HEK293T (cell line): Measurements from ENCODE around the gene FCHSD1.

Source experiments
- CTCF ChIA-PET: fragments of 350-600 bp; formaldehyde crosslinking; extraction: SDS; loops from one replicate; lab custom pipeline; 2021; ENCODE audit warnings: antibody characterized with exemption, inconsistent platforms; lab: Yijun Ruan, JAX
- POLR2A ChIA-PET: fragments of 350-600 bp; formaldehyde crosslinking; extraction: SDS; loops from one replicate; lab custom pipeline; 2020; ENCODE audit warnings: antibody characterized with exemption, inconsistent platforms; lab: Yijun Ruan, JAX
- DNase-seq: peaks from one replicate; pipeline ENCODE4 v3.0.0; 2012; ENCODE audit warnings: mixed read lengths; ENCODE audit errors: extremely low spot score
- ARNT ChIP-seq: fragments of 450-650 bp; IDR thresholded peaks from 2 replicates; pipeline ENCODE4 v1.6.1; 2017; ENCODE audit warnings: mild to moderate bottlenecking
- BHLHE40 ChIP-seq: fragments of 450-650 bp; IDR thresholded peaks from 2 replicates; pipeline ENCODE4 v1.6.1; 2016; ENCODE audit warnings: mild to moderate bottlenecking, moderate library complexity, borderline replicate concordance
- CTBP1 ChIP-seq: fragments of 450-650 bp; IDR thresholded peaks from 2 replicates; pipeline ENCODE4 v1.6.1; 2016; ENCODE audit warnings: borderline replicate concordance
- ELF4 ChIP-seq: fragments of 450-650 bp; IDR thresholded peaks from 2 replicates; pipeline ENCODE4 v1.6.1; 2017; ENCODE audit warnings: antibody characterized with exemption
- FOXA1 ChIP-seq: fragments of 450-650 bp; IDR thresholded peaks from 2 replicates; pipeline ENCODE4 v1.6.1; 2016; ENCODE audit warnings: mild to moderate bottlenecking
- FOXK2 ChIP-seq: fragments of 450-650 bp; IDR thresholded peaks from 2 replicates; pipeline ENCODE4 v1.6.1; 2016; ENCODE audit warnings: mild to moderate bottlenecking
- FOXM1 ChIP-seq: fragments of 450-650 bp; IDR thresholded peaks from 2 replicates; pipeline ENCODE4 v1.6.1; 2017; ENCODE audit warnings: mild to moderate bottlenecking, borderline replicate concordance
- HDGF ChIP-seq: fragments of 450-650 bp; IDR thresholded peaks from 2 replicates; pipeline ENCODE4 v1.6.1; 2017; ENCODE audit warnings: antibody characterized with exemption, borderline replicate concordance
- L3MBTL2 ChIP-seq: fragments of 450-650 bp; conservative IDR thresholded peaks from 2 replicates; pipeline ENCODE4 v1.6.1; 2016; ENCODE audit warnings: mild to moderate bottlenecking
- LEF1 ChIP-seq: fragments of 450-650 bp; IDR thresholded peaks from 2 replicates; pipeline ENCODE4 v1.6.1; 2017; ENCODE audit warnings: mild to moderate bottlenecking, borderline replicate concordance
- NFRKB ChIP-seq: fragments of 450-650 bp; IDR thresholded peaks from 2 replicates; pipeline ENCODE4 v1.6.1; 2016; ENCODE audit warnings: mild to moderate bottlenecking, moderate library complexity
- SP1 ChIP-seq: fragments of 450-650 bp; IDR thresholded peaks from 2 replicates; pipeline ENCODE4 v1.6.1; 2017
- SUZ12 ChIP-seq: fragments of 450-650 bp; IDR thresholded peaks from 2 replicates; pipeline ENCODE4 v1.6.1; 2016; ENCODE audit warnings: mild to moderate bottlenecking
- TARDBP ChIP-seq: fragments of 450-650 bp; IDR thresholded peaks from 2 replicates; pipeline ENCODE4 v1.6.1; 2016
- ZNF384 ChIP-seq: fragments of 450-650 bp; IDR thresholded peaks from 2 replicates; pipeline ENCODE4 v1.6.1; 2016
- TF ChIP-seq, protein P1 (sequence below): fragments of 450-650 bp; IDR thresholded peaks from 2 replicates; pipeline ENCODE4 v1.6.1; 2016

Gene FCHSD1

GRCh38 chr5:141640698-141641097, 10.5 kb downstream of the FCHSD1 start:
- ChIA-PET CTCF (interaction anchor here (0.9 kb wide), 1 partner anchor 10 kb away, joined by 3 read pairs; no protein-coding TSS in a partner anchor), POLR2A (no interaction called here)
- TF ChIP-seq SUZ12 (no peak), FOXM1 (no peak), FOXK2 (no peak), FOXA1 (no peak), ARNT (no peak), BHLHE40 (no peak)
- no peak for DNase-seq

- ChIA-PET POLR2A (interaction anchor here (1.2 kb wide), 1 partner anchor 11 kb away, joined by 3 read pairs; no protein-coding TSS in a partner anchor), CTCF (no interaction called here)
- DNase-seq: no peak
- TF ChIP-seq L3MBTL2: no peak
- TF ChIP-seq FOXA1: no peak
- TF ChIP-seq CTBP1: no peak
- TF ChIP-seq LEF1: no peak
- no peak for TF ChIP-seq ZNF384
- no peak for TF ChIP-seq SP1
- no peak for TF ChIP-seq BHLHE40
- TF ChIP-seq SUZ12: no peak
- TF ChIP-seq, protein P1, sequence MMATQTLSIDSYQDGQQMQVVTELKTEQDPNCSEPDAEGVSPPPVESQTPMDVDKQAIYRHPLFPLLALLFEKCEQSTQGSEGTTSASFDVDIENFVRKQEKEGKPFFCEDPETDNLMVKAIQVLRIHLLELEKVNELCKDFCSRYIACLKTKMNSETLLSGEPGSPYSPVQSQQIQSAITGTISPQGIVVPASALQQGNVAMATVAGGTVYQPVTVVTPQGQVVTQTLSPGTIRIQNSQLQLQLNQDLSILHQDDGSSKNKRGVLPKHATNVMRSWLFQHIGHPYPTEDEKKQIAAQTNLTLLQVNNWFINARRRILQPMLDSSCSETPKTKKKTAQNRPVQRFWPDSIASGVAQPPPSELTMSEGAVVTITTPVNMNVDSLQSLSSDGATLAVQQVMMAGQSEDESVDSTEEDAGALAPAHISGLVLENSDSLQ: no peak
- no peak for TF ChIP-seq FOXM1
- TF ChIP-seq ELF4: no peak
- TF ChIP-seq NFRKB: no peak
- TF ChIP-seq HDGF: no peak
- no peak for TF ChIP-seq FOXK2
Measured at GRCh38 chr5:141640051-141640415, 11.2 kb downstream of the FCHSD1 start.

DNA sequence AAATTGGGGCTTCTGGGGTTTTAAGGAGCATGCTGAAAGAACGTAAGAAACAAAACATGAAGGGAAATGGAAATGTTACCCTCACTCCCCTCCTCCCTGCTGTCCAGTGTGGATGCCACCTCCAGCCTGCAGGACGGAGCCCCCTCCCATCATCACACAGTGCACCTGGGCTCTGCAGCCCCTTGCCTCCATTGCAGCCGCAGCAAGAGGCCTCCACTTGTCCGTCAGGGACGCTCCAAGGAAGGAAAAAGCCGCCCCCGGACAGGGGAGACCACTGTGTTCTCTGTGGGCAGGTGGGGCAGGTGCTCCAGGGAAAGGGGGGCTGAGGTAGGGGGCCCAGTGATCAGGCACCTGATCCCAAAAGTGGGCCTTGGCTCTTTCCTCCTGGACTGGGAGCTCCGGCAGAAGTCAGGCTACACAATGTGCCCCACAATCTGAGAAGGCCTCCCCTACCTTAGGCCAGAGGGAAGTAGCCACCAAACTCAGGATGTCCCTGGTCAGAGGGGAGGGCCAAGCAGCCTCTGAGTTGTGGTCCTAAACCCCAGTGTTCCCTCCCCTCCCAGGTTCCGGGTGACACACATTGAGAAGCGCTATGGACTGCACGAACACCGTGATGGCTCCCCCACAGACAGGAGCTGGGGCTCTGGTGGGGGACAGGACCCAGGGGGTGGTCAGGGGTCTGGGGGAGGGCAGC, 11.7 kb downstream of the FCHSD1 start:
- ChIA-PET CTCF (no interaction called here), POLR2A (interaction anchor here (1.2 to 1.3 kb wide), 2 partner anchors 11 to 21 kb away, joined by 3 read pairs; partner anchors contain the start of gene DIAPH1)
- DNase-seq: no peak
- TF ChIP-seq ZNF384 (no peak), LEF1 (no peak), FOXM1 (no peak), NFRKB (no peak), SP1 (no peak), L3MBTL2 (no peak), CTBP1 (no peak), ELF4 (no peak), SUZ12 (no peak), BHLHE40 (no peak), ARNT (no peak), HDGF (no peak), FOXA1 (no peak), FOXK2 (no peak), TARDBP (no peak)
- TF ChIP-seq, protein P1: no peak

DNA sequence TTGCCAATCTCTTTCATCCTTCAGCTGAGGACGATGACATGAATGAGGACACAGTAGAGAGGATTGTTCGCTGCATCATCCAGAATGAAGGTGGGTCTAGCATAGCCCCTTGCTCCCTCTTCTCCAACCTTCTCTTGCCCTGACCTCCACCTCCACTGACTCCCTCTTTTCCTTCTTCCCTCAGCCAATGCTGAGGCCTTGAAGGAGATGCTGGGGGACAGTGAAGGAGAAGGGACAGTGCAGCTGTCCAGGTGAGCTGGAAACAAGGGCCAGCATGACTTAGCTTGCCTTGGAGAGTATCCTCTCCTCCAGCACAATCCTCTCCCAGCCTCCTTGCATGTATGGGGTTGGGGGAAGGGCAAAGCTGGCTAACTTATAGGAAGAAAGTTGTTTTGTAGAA, 12.4 kb downstream of the FCHSD1 start:
- TF ChIP-seq NFRKB (no peak), FOXM1 (no peak), L3MBTL2 (no peak), SUZ12 (no peak), BHLHE40 (no peak), TARDBP (no peak), ARNT (no peak), FOXK2 (no peak), ELF4 (no peak), SP1 (no peak), CTBP1 (no peak), LEF1 (no peak), ZNF384 (no peak), HDGF (no peak), FOXA1 (no peak)
- TF ChIP-seq, protein P1: no peak
- POLR2A ChIA-PET: interaction anchor here (1.3 to 3.5 kb wide), 2 partner anchors 8 to 20 kb away, joined by 3 to 27 read pairs; partner anchors contain the start of gene DIAPH1
- CTCF ChIA-PET: no interaction called here
- no peak for DNase-seq

- CTCF ChIA-PET: interaction anchor here (0.6 to 10.4 kb wide), 8 partner anchors 9 to 1608 kb away, joined by 3 to 101 read pairs (median 4); partner anchors contain the start of gene DIAPH1
- DNase-seq: peak; percentile 31
Measured at GRCh38 chr5:141637767-141638419, 13.3 kb downstream of the FCHSD1 start.

More at GRCh38 chr5:141637767-141638419, 13.3 kb downstream of the FCHSD1 start:
- no peak for TF ChIP-seq BHLHE40
- no peak for TF ChIP-seq LEF1
- no peak for TF ChIP-seq CTBP1
- no peak for TF ChIP-seq NFRKB
- no peak for TF ChIP-seq ELF4
- TF ChIP-seq ARNT: no peak
- TF ChIP-seq, protein P1: no peak
- no peak for TF ChIP-seq FOXA1
- POLR2A ChIA-PET: interaction anchor here (1.0 to 3.5 kb wide), 12 partner anchors 9 to 332 kb away, joined by 3 to 61 read pairs (median 8); partner anchors contain the start of genes ARAP3, DELE1 and DIAPH1
